Left ventricle myocardium inferior (tissue), 1 donor: ENCODE results near the gene DPP7. TPM values are rescaled to one million over a fixed set of nuclear protein-coding genes. Genes with fewer than 3 reads are reported as not detected.
A peak's percentile ranks its signal among the peaks of the same experiment; 100 is the strongest.

Experiments used
- DNase-seq: peaks from one replicate; pipeline ENCODE4 v3.0.0-alpha.2; 2020
- H3K27ac ChIP-seq: fragments of 200-600 bp; replicated peaks from 2 replicates; pipeline ENCODE4 v1.8.0; 2021
- H3K27me3 ChIP-seq: fragments of 200-600 bp; 2 replicates; pipeline ENCODE4 v1.8.0; 2021; ENCODE audit warnings: low read depth
- H3K36me3 ChIP-seq: fragments of 200-600 bp; 2 replicates; pipeline ENCODE4 v1.8.0; 2021
- H3K4me1 ChIP-seq: fragments of 200-600 bp; 2 replicates; pipeline ENCODE4 v1.8.0; 2021
- H3K4me3 ChIP-seq: fragments of 200-600 bp; 2 replicates; pipeline ENCODE4 v1.8.0; 2021; ENCODE audit warnings: mild to moderate bottlenecking, moderate library complexity
- H3K9me3 ChIP-seq: fragments of 200-600 bp; replicated peaks from 2 replicates; pipeline ENCODE4 v1.8.0; 2021
- CTCF ChIP-seq: fragments of 200-600 bp; IDR thresholded peaks from 2 replicates; pipeline ENCODE4 v1.8.0; 2021; ENCODE audit warnings: antibody characterized with exemption, mild to moderate bottlenecking, borderline replicate concordance
- intact Hi-C: fragments of 100-400 bp; cut with micrococcal nuclease; formaldehyde crosslinking; loops from one replicate; pipeline ENCODE4 v1.11.0; 2022
- total RNA-seq: library from RNA; stranded (reverse); fragmentation: NEBNext Ultra II Directional; extraction: Animal tissue kit (Norgen Biotek cat#: 25700); gene quantifications from one replicate; pipeline ENCODE4 v1.2.1, GENCODE V29; 2021
- donor health status: DM: no; HTN: yes; CAD: no; lungs with severe emphysema.

DPP7 gene
- total RNA-seq, 1 donor from 2014 or later, result 130 TPM

GRCh38 chr9:137075275-137075775 lies 39.2 kb downstream of the DPP7 start:
- Histone ChIP-seq H3K9me3 (no peaks in the 10 kb centered on the region), H3K27ac (no peak overlapping the region), H3K36me3 (peaks cover 21% of the 10 kb centered on the region), H3K4me1 (peaks cover 30% of the 10 kb centered on the region), H3K4me3 (no peak overlapping the region), H3K27me3 (no peaks in the 10 kb centered on the region)
- intact Hi-C loops, result no loop called here
- no peak for DNase-seq
- no peak for TF ChIP-seq CTCF

DNA sequence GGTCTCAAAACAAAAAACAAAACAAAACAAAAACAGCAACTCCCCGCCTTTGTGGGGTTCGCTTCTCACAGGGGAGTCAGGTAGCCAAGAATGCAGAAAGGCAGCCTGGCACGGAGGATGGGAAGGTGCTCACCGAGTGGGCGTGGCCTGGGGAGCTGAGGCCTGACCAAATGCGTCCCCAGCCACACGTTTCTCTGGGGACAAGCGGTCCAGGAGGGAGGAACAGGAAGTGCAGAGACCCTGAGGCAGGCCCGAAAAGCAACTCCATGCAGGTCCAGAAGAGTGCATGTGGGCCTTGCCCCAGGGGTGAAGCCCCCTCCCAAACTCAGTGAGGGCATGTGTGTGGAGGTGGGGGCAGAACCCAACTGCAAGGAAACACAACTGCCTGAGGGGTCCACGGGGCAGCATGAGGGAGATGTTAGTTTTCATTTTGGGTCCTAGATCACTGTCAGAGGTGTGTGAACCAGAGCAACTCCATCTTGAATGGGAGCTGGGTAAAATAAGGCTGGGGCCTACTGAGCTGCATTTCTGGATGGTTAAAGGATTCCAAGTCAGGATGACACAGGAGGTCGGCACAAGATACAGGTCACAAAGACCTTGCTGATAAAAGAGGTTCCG lies 39.8 kb downstream of the DPP7 start:
- Histone ChIP-seq H3K27me3 (peaks cover under 1% of the 10 kb centered on the region), H3K9me3 (no peaks in the 10 kb centered on the region), H3K36me3 (peaks cover 15% of the 10 kb centered on the region), H3K4me3 (no peak overlapping the region), H3K4me1 (peaks cover 36% of the 10 kb centered on the region), H3K27ac (no peak overlapping the region)
- intact Hi-C loops, result no loop called here
- TF ChIP-seq CTCF, result no peak
- DNase-seq, result no peak

DNA sequence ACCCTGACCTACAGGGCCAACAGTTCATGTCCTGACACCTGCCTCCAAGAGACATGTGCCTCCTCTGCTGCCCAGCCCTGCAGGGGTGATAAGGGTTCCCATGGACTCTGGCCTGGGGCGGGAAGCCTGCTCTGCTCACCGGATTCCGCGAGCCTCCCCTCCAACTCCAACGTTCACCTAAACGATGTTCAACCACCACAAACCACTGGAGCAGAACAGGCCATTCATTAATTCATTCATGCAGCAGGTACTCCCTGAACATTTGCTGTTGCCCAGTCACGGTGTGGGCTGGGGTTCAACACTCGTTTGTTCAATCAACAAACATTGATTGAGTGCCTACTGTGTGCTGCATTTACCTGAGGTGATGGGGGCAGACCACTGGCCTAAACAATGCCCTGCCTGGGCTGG lies 40.5 kb downstream of the DPP7 start:
- H3K27me3 ChIP-seq, result peaks cover 8% of the 10 kb centered on the region
- intact Hi-C loops, result no loop called here
- no peaks in the 10 kb centered on the region for H3K9me3 ChIP-seq
- H3K36me3 ChIP-seq, result peaks cover 7% of the 10 kb centered on the region
- no peak for TF ChIP-seq CTCF
- no peak overlapping the region for H3K27ac ChIP-seq
- no peak for DNase-seq
- no peak overlapping the region for H3K4me3 ChIP-seq
- peaks cover 36% of the 10 kb centered on the region for H3K4me1 ChIP-seq

DNA sequence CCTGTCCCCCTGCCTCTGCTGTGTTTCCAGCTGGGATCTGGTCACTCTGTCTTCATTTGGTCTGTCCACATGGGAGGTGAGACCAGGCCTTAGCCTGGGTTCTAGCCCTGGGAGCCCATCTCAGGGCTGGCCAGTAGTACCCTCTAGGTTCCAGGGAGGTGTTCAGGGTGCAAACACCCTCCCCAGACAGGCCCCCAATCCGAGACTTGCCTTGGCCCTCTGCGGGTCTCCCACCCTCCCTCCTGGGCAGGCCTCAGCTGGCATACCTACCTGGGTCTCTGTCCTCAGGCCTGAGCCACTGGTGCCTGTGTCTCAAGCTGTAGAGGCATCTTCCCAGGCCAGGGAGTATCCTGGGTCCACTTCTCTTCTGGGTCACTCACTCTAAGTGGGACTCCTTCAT lies 43.3 kb downstream of the DPP7 start:
- intact Hi-C loops, result no loop called here

DNA sequence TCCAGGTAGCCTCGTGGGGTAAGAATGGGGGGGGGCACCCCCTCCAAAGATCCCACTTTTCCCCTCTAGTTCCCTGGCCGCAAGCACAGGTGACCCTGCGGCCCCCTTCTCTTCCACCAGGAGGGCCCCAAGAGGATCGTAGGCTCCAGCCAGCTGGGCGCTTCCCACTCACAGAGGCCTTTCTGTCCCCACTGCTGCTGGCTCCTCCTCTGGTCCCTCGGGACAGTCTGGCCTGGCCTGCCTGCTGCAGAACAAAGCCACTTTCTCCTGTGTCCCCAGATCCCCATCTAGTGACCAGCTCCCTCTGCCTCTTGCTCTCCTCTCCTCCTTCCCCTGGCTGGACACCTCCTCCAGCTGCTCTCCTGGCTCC lies 43.6 kb downstream of the DPP7 start:
- peak overlapping the region; percentile 62 for H3K4me3 ChIP-seq
- peak; percentile 51 for TF ChIP-seq CTCF
- no peaks in the 10 kb centered on the region for H3K36me3 ChIP-seq
- H3K27me3 ChIP-seq, result peaks cover 13% of the 10 kb centered on the region
- H3K9me3 ChIP-seq, result no peaks in the 10 kb centered on the region
- peak overlapping the region; percentile 87 for H3K27ac ChIP-seq
- intact Hi-C loops, result no loop called here
- peak; percentile 72 for DNase-seq
- H3K4me1 ChIP-seq, result peaks cover 22% of the 10 kb centered on the region

More for the DNA sequence above, 43.3 kb downstream of the DPP7 start:
- Histone ChIP-seq H3K4me3 (peak overlapping the region; percentile 62), H3K27me3 (peaks cover 13% of the 10 kb centered on the region), H3K27ac (peak overlapping the region; percentile 87), H3K9me3 (no peaks in the 10 kb centered on the region), H3K36me3 (no peaks in the 10 kb centered on the region), H3K4me1 (peaks cover 22% of the 10 kb centered on the region)
- no peak for TF ChIP-seq CTCF
- DNase-seq, result no peak
